SK-N-SH treated with all-trans-retinoic acid at 6 μM for 48 hours (cell line): ENCODE measurements around the gene DCC.

ENCODE experiments used
- ATAC-seq: fragments of 200-7000 bp; cut with Tn5 transposase; 3 replicates; pipeline ENCODE4 v1.9.1; 2020; ENCODE audit warnings: mild to moderate bottlenecking, moderate library complexity
- ARNTL ChIP-seq: fragments of 450-650 bp; formaldehyde crosslinking; IDR thresholded peaks from 2 replicates; pipeline ENCODE4 v1.5.0; 2020; ENCODE audit warnings: low read depth, mild to moderate bottlenecking, moderate library complexity, borderline replicate concordance
- CREB5 ChIP-seq: fragments of 250-450 bp; sonication (Bioruptor Pico); IDR thresholded peaks from 2 replicates; pipeline ENCODE4 v1.5.1; 2020; ENCODE audit warnings: low read depth, mild to moderate bottlenecking, moderate library complexity
- CSDC2 ChIP-seq: fragments of 250-450 bp; sonication (Bioruptor Pico); IDR thresholded peaks from 2 replicates; pipeline ENCODE4 v1.5.0; 2020; ENCODE audit warnings: mild to moderate bottlenecking, moderate library complexity
- CSRNP3 ChIP-seq: fragments of 250-450 bp; sonication (Bioruptor Pico); IDR thresholded peaks from 2 replicates; pipeline ENCODE4 v1.5.1; 2021; ENCODE audit warnings: mild to moderate bottlenecking, moderate library complexity
- ESRRG ChIP-seq: fragments of 250-450 bp; sonication (Bioruptor Pico); IDR thresholded peaks from 2 replicates; pipeline ENCODE4 v1.6.1; 2021; ENCODE audit warnings: mild to moderate bottlenecking
- GLIS3 ChIP-seq: fragments of 250-450 bp; sonication (Bioruptor Pico); IDR thresholded peaks from 2 replicates; pipeline ENCODE4 v1.5.0; 2020; ENCODE audit warnings: mild to moderate bottlenecking, moderate library complexity
- OSR1 ChIP-seq: fragments of 250-450 bp; sonication (Bioruptor Pico); IDR thresholded peaks from 2 replicates; pipeline ENCODE4 v1.8.0; 2022; ENCODE audit warnings: moderate library complexity, mild to moderate bottlenecking, inconsistent platforms
- PATZ1 ChIP-seq: fragments of 250-450 bp; sonication (Bioruptor Pico); IDR thresholded peaks from 2 replicates; pipeline ENCODE4 v1.8.0; 2020; ENCODE audit warnings: mild to moderate bottlenecking, moderate library complexity, borderline replicate concordance
- POU6F1 ChIP-seq: fragments of 250-450 bp; sonication (Bioruptor Pico); IDR thresholded peaks from 2 replicates; pipeline ENCODE4 v1.8.0; 2021; ENCODE audit warnings: low read depth, mild to moderate bottlenecking, moderate library complexity, borderline replicate concordance
- PPARA ChIP-seq: fragments of 250-450 bp; sonication (Bioruptor Pico); IDR thresholded peaks from 2 replicates; pipeline ENCODE4 v1.5.0; 2020; ENCODE audit warnings: mild to moderate bottlenecking, borderline replicate concordance
- SNAI2 ChIP-seq: fragments of 250-450 bp; sonication (Bioruptor Pico); IDR thresholded peaks from 2 replicates; pipeline ENCODE4 v1.5.0; 2020; ENCODE audit warnings: mild to moderate bottlenecking, moderate library complexity
- TCF4 ChIP-seq: fragments of 250-450 bp; sonication (Bioruptor Pico); IDR thresholded peaks from 2 replicates; pipeline ENCODE4 v1.8.0; 2021; ENCODE audit warnings: mild to moderate bottlenecking, moderate library complexity, borderline replicate concordance
- TOX ChIP-seq: fragments of 250-450 bp; sonication (Bioruptor Pico); IDR thresholded peaks from 2 replicates; pipeline ENCODE4 v1.8.0; 2021; ENCODE audit warnings: mild to moderate bottlenecking, moderate library complexity, borderline replicate concordance
- TSHZ2 ChIP-seq: fragments of 250-450 bp; sonication (Bioruptor Pico); IDR thresholded peaks from 2 replicates; pipeline ENCODE4 v1.5.0; 2020; ENCODE audit warnings: mild to moderate bottlenecking, moderate library complexity
- ZC3H10 ChIP-seq: fragments of 250-450 bp; sonication (Bioruptor Pico); IDR thresholded peaks from 2 replicates; pipeline ENCODE4 v1.5.1; 2021; ENCODE audit warnings: mild to moderate bottlenecking, moderate library complexity
- ZFP3 ChIP-seq: fragments of 250-450 bp; sonication (Bioruptor Pico); IDR thresholded peaks from 2 replicates; pipeline ENCODE4 v1.5.0; 2020; ENCODE audit warnings: mild to moderate bottlenecking, moderate library complexity
- ZFP30 ChIP-seq: fragments of 450-650 bp; formaldehyde crosslinking; IDR thresholded peaks from 2 replicates; pipeline ENCODE4 v1.5.0; 2022; ENCODE audit warnings: mild to moderate bottlenecking, moderate library complexity
- ZNF565 ChIP-seq: fragments of 450-650 bp; formaldehyde crosslinking; conservative IDR thresholded peaks from 2 replicates; pipeline ENCODE4 v1.5.0; 2020; ENCODE audit warnings: low read depth, mild to moderate bottlenecking, moderate library complexity
- ZNF70 ChIP-seq: fragments of 450-650 bp; formaldehyde crosslinking; IDR thresholded peaks from 2 replicates; pipeline ENCODE4 v1.5.0; 2020; ENCODE audit warnings: mild to moderate bottlenecking, moderate library complexity
- ZNF8 ChIP-seq: fragments of 450-650 bp; formaldehyde crosslinking; IDR thresholded peaks from 2 replicates; pipeline ENCODE4 v1.5.0; 2020; ENCODE audit warnings: mild to moderate bottlenecking, moderate library complexity

The DCC gene

GRCh38 chr18:52337276-52337675, 2.7 kb upstream of the DCC start (continued):
- TF ChIP-seq ARNTL (CRISPR knock-in tag) (no peak), GLIS3 (no peak), CREB5 (CRISPR knock-in tag) (no peak), ZNF8 (no peak), TOX (CRISPR knock-in tag) (no peak)

- TF ChIP-seq ZC3H10 = no peak
- no peak for TF ChIP-seq OSR1
- no peak for ATAC-seq
Measured at GRCh38 chr18:52340406-52341102, 557 bp downstream of the DCC start.

- ATAC-seq = no peak
Measured at GRCh38 chr18:52341103-52341432, 1.1 kb downstream of the DCC start.

GRCh38 chr18:52341608-52342381, 1.8 kb downstream of the DCC start:
- peak; percentile 49; the same call in 2 of the 3 replicates for ATAC-seq
- TF ChIP-seq TSHZ2 (CRISPR knock-in tag) (no peak), ZNF8 (no peak), ESRRG (CRISPR knock-in tag) (no peak), TOX (CRISPR knock-in tag) (no peak), ZFP3 (no peak), TCF4 (CRISPR knock-in tag) (no peak), ZC3H10 (no peak), POU6F1 (CRISPR knock-in tag) (no peak), OSR1 (no peak), ZNF70 (CRISPR knock-in tag) (no peak), ZFP30 (CRISPR knock-in tag) (no peak), GLIS3 (no peak), CSDC2 (CRISPR knock-in tag) (no peak), PATZ1 (CRISPR knock-in tag) (no peak), CREB5 (CRISPR knock-in tag) (no peak)

More at GRCh38 chr18:52341103-52341432, 1.1 kb downstream of the DCC start:
- TF ChIP-seq ESRRG (CRISPR knock-in tag) = no peak
- no peak for TF ChIP-seq OSR1
- no peak for TF ChIP-seq CSRNP3
- TF ChIP-seq ZFP3 = no peak
- TF ChIP-seq ZC3H10 = no peak
- no peak for TF ChIP-seq PPARA (CRISPR knock-in tag)
- TF ChIP-seq SNAI2 (CRISPR knock-in tag) = no peak
- no peak for TF ChIP-seq CREB5 (CRISPR knock-in tag)
- no peak for TF ChIP-seq ZNF70 (CRISPR knock-in tag)
- no peak for TF ChIP-seq ZNF565 (CRISPR knock-in tag)
